HepG2 (cell line): ENCODE measurements around the gene PIK3R1. TPM values are rescaled to one million over a fixed set of nuclear protein-coding genes. Genes with fewer than 3 reads are reported as not detected.

ENCODE experiments used
- ATAC-seq: fragments of 200-7000 bp; cut with Tn5 transposase; 3 replicates; pipeline ENCODE4 v1.9.1; 2020; ENCODE audit warnings: mild to moderate bottlenecking, moderate library complexity
- BruUV-seq: library from RNA; stranded (reverse); fragments of 400-500 nt; replicated peaks from 2 replicates; lab custom pipeline; 2021; lab: Mats Ljungman, UMichigan
- CTCF ChIA-PET: fragments of 300-600 bp; formaldehyde crosslinking; extraction: SDS; loops from one replicate; lab custom pipeline; 2021; ENCODE audit warnings: low total read pairs, inconsistent platforms, low intra/inter-chr PET ratio; lab: Yijun Ruan, JAX
- POLR2A ChIA-PET: fragments of 350-600 bp; sonication (Branson Sonifier 250); formaldehyde crosslinking; loops from one replicate; lab custom pipeline; 2020; ENCODE audit warnings: antibody characterized with exemption, inconsistent platforms; lab: Yijun Ruan, JAX
- DNase-seq: peaks from one replicate; pipeline ENCODE4 v3.0.0-alpha.2; 2015; ENCODE audit warnings: low spot score
- FAIRE-seq: peaks from 3 replicates; lab custom pipeline; 2011; peaks lifted over from hg19 to GRCh38; lab: Jason Lieb, UNC
- H2AFZ ChIP-seq: one replicate; pipeline ENCODE4 v1.6.1; 2011; ENCODE audit warnings: low read length, inconsistent platforms
- H3K27ac ChIP-seq: fragments of 300-600 bp; 3 replicates; pipeline ENCODE4 v1.8.0; 2011; ENCODE audit warnings: mixed run types, mild to moderate bottlenecking, mixed read lengths, low read length, inconsistent platforms; ENCODE audit not compliant: insufficient read depth; ENCODE audit errors: extremely low read length
- H3K27me3 ChIP-seq, 2 experiments: fragments of 200-600 bp in 1 of 2; 2 replicates in 1 of 2; 3 replicates in 1 of 2; pipeline versions ENCODE4 v1.6.0 to v1.8.0; 2011; ENCODE audit warnings: low read length in 2 of 2, mild to moderate bottlenecking in 2 of 2, moderate library complexity in 2 of 2, inconsistent platforms in 1 of 2; ENCODE audit not compliant: insufficient read depth in 2 of 2, control insufficient read depth in 1 of 2
- H3K36me3 ChIP-seq, 2 experiments: fragments of 200-600 bp in 1 of 2; replicated peaks in 1 of 2; 2 replicates in 1 of 2; 3 replicates in 1 of 2; pipeline versions ENCODE4 v1.5.1 to v1.8.0; 2011; ENCODE audit warnings: low read length in 2 of 2, inconsistent platforms in 1 of 2; ENCODE audit not compliant: insufficient read depth in 2 of 2, control insufficient read depth in 1 of 2
- H3K4me1 ChIP-seq: 2 replicates; pipeline ENCODE4 v1.5.1; 2012; ENCODE audit warnings: low read length, inconsistent platforms; ENCODE audit not compliant: insufficient read depth
- H3K4me2 ChIP-seq: 2 replicates; pipeline ENCODE4 v1.6.0; 2011; ENCODE audit warnings: low read depth, low read length, inconsistent platforms
- H3K4me3 ChIP-seq, 3 experiments: fragments of 200-600 bp in 1 of 3; sonication (generic), shearing (Covaris generic) in 1 of 3; replicated peaks in 1 of 3; 2 replicates each; pipeline ENCODE4 v1.5.1; 2011 to 2016; ENCODE audit warnings: low read length in 3 of 3, inconsistent platforms in 2 of 3, low read depth in 2 of 3, mild to moderate bottlenecking in 2 of 3, control low read depth in 1 of 3, mixed read lengths in 1 of 3; ENCODE audit not compliant: insufficient read depth in 1 of 3
- H3K79me2 ChIP-seq: one replicate; pipeline ENCODE4 v1.6.1; 2011; ENCODE audit warnings: low read length, inconsistent platforms; ENCODE audit not compliant: insufficient read depth
- H3K9ac ChIP-seq: 2 replicates; pipeline ENCODE4 v1.6.0; 2011; ENCODE audit warnings: mild to moderate bottlenecking, low read depth, low read length, inconsistent platforms; ENCODE audit not compliant: insufficient read depth
- H3K9me3 ChIP-seq: 2 replicates; pipeline ENCODE4 v1.5.1; 2012; ENCODE audit warnings: mild to moderate bottlenecking, low read length
- H4K20me1 ChIP-seq: 2 replicates; pipeline ENCODE4 v1.6.0; 2011; ENCODE audit warnings: inconsistent platforms, mild to moderate bottlenecking, low read length, moderate library complexity; ENCODE audit not compliant: insufficient read depth
- ARNT ChIP-seq: fragments of 450-650 bp; IDR thresholded peaks from 2 replicates; pipeline ENCODE4 v1.6.1; 2017
- BHLHE40 ChIP-seq: IDR thresholded peaks from 2 replicates; pipeline ENCODE4 v1.6.1; 2011; ENCODE audit warnings: low read length, improper control_type of control experiment
- HNRNPH1 ChIP-seq: fragments of 200-400 bp; formaldehyde crosslinking; optimal IDR thresholded peaks from 2 replicates; pipeline ENCODE3; 2017; ENCODE audit warnings: mild to moderate bottlenecking, low read depth, low read length
- RFX5 ChIP-seq: IDR thresholded peaks from 2 replicates; pipeline ENCODE4 v1.6.1; 2011; ENCODE audit warnings: low read depth, low read length, improper control_type of control experiment
- SNAI1 ChIP-seq: sonication (generic); formaldehyde crosslinking; IDR thresholded peaks from 2 replicates; pipeline ENCODE4 v1.5.0; 2020; ENCODE audit warnings: mild to moderate bottlenecking, missing genetic modification reagents, borderline replicate concordance
- SOX6 ChIP-seq, 2 experiments: fragments of 450-650 bp in 1 of 2; sonication (generic) in 1 of 2; formaldehyde crosslinking in 1 of 2; IDR thresholded peaks; 2 replicates each; pipeline versions ENCODE4 v1.4.0 to v1.6.1; 2017 to 2020; ENCODE audit warnings: antibody characterized with exemption in 1 of 2, mild to moderate bottlenecking in 1 of 2, missing genetic modification reagents in 1 of 2
- ZKSCAN8 ChIP-seq: IDR thresholded peaks from 2 replicates; pipeline ENCODE4 v1.6.1; 2016; ENCODE audit warnings: borderline replicate concordance, missing genetic modification reagents, missing compliant biosample characterization
- ZNF24 ChIP-seq: fragments of 450-650 bp; IDR thresholded peaks from 2 replicates; pipeline ENCODE4 v1.6.1; 2017; ENCODE audit warnings: antibody characterized with exemption, mild to moderate bottlenecking
- ZNF414 ChIP-seq: sonication (generic); formaldehyde crosslinking; IDR thresholded peaks from 2 replicates; pipeline ENCODE4 v1.5.0; 2020; ENCODE audit warnings: missing genetic modification reagents
- ZNF737 ChIP-seq: sonication (generic); formaldehyde crosslinking; IDR thresholded peaks from 2 replicates; pipeline ENCODE4 v1.5.0; 2020; ENCODE audit warnings: missing genetic modification reagents, mild to moderate bottlenecking, borderline replicate concordance
- ZNF768 ChIP-seq: sonication (generic); formaldehyde crosslinking; IDR thresholded peaks from 2 replicates; pipeline ENCODE4 v1.4.0; 2020; ENCODE audit warnings: missing genetic modification reagents
- ZNF777 ChIP-seq: sonication (generic); formaldehyde crosslinking; IDR thresholded peaks from 2 replicates; pipeline ENCODE4 v1.4.0; 2020; ENCODE audit warnings: missing genetic modification reagents
- WGBS: methylation state at CpG from one replicate; pipeline ENCODE4 v1.1.6; 2017; ENCODE audit warnings: low lambda C conversion rate; 5-methylcytosine and 5-hydroxymethylcytosine counted together
- in situ Hi-C: cut with HindIII; loops from 2 replicates; pipeline ENCODE4 v1.10.0; 2017; ENCODE audit warnings: low pct_unique_long_range_greater_than_20kb; ENCODE audit not compliant: extremely low pct_ligation_motif_present
- intact Hi-C: fragments of 100-400 bp; cut with micrococcal nuclease; formaldehyde crosslinking; loops from one replicate; pipeline ENCODE4 v1.10.0; 2022; ENCODE audit not compliant: unreplicated experiment
- polyA plus RNA-seq, 8 experiments: library from polyadenylated mRNA; depleted of rRNA in 3 of 8; stranded (reverse) in 7 of 8; unstranded in 1 of 8; fragments of >200 nt; fragmentation: Illumina TruSeq in 4 of 8; extraction: Trizol in 4 of 8; gene quantifications; 2 replicates each; pipeline versions ENCODE4 v1.2.1 to v1.2.3, GENCODE V29; 2011 to 2016; ENCODE audit warnings: low read depth in 4 of 8, missing spikeins in 1 of 8, mixed read lengths in 1 of 8; ENCODE audit not compliant: insufficient read depth in 1 of 8
- total RNA-seq, 5 experiments: library from RNA; depleted of rRNA; stranded (reverse); fragments of >200 nt; fragmentation: Illumina TruSeq; extraction: Trizol; gene quantifications; 2 replicates each; pipeline ENCODE4 v1.2.3, GENCODE V29; 2016; ENCODE audit warnings: low read depth in 1 of 5
- TF ChIP-seq, protein P1 (sequence below): sonication (generic); formaldehyde crosslinking; IDR thresholded peaks from 2 replicates; pipeline ENCODE4 v1.8.1; 2023; ENCODE audit warnings: mild to moderate bottlenecking, missing genetic modification reagents
- TF ChIP-seq, protein P2 (sequence below): sonication (generic); formaldehyde crosslinking; conservative IDR thresholded peaks from 2 replicates; pipeline ENCODE4 v1.4.0; 2020; ENCODE audit warnings: missing genetic modification reagents
- TF ChIP-seq, protein P3 (sequence below): sonication (generic); formaldehyde crosslinking; IDR thresholded peaks from one replicate; pipeline ENCODE4 v1.5.1; 2020; ENCODE audit warnings: mild to moderate bottlenecking, missing genetic modification reagents; ENCODE audit errors: not compliant biosample characterization

The PIK3R1 gene
- total and polyA plus RNA-seq, 2 of the 13 experiments (the other 11 are each of a cell fraction or from before 2014, with no cell fraction given), result 8.4 to 21.3 TPM

DNA sequence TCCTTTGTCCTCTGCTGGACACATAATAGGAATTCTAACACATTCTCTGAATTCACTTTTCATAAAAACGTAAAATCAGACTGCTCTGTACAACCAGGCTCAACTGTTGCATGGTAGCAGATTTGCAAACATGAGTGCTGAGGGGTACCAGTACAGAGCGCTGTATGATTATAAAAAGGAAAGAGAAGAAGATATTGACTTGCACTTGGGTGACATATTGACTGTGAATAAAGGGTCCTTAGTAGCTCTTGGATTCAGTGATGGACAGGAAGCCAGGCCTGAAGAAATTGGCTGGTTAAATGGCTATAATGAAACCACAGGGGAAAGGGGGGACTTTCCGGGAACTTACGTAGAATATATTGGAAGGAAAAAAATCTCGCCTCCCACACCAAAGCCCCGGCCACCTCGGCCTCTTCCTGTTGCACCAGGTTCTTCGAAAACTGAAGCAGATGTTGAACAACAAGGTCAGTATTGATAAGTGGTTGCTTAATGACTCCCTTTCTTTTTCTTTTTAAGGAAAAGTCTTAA is 11.1 kb downstream of the PIK3R1 start:
- Histone ChIP-seq H4K20me1 (no peaks in the 10 kb centered on the region), H3K27me3 (no peaks in the 10 kb centered on the region), H3K36me3 (peaks cover 9 to 33% of the 10 kb centered on the region in 2 experiments; a peak in 4 of 5 replicates), H3K9me3 (no peaks in the 10 kb centered on the region), H3K4me1 (peaks cover 27% of the 10 kb centered on the region), H3K27ac (no peak overlapping the region), H2AFZ (no peak overlapping the region), H3K4me2 (no peak overlapping the region), H3K4me3 (no peak overlapping the region), H3K79me2 (peaks cover 71% of the 10 kb centered on the region), H3K9ac (no peak overlapping the region)
- ATAC-seq, result no peak
- FAIRE-seq, result no peak
- 97% methylated on average over 8 of the region's 8 CpGs for WGBS
- DNase-seq, result no peak
- no TSS peak for BruUV-seq
- CTCF ChIA-PET, result no interaction called here
- intact Hi-C loops (no loop called here), in situ Hi-C loops (no loop called here)
- POLR2A ChIA-PET, result no interaction called here
- TF ChIP-seq SOX6 (IDR thresholded peaks at IDR 0.05) (no peak), SOX6 (CRISPR knock-in tag; IDR thresholded peaks at IDR 0.05) (no peak), ARNT (no peak), ZKSCAN8 (CRISPR knock-in tag) (no peak), ZNF24 (no peak), ZNF414 (CRISPR knock-in tag) (no peak), HNRNPH1 (no peak), ZNF737 (no peak), ZNF768 (CRISPR knock-in tag) (no peak), RFX5 (no peak), ZNF777 (CRISPR knock-in tag) (no peak), BHLHE40 (no peak), SNAI1 (CRISPR knock-in tag) (no peak)
- TF ChIP-seq, protein P1, sequence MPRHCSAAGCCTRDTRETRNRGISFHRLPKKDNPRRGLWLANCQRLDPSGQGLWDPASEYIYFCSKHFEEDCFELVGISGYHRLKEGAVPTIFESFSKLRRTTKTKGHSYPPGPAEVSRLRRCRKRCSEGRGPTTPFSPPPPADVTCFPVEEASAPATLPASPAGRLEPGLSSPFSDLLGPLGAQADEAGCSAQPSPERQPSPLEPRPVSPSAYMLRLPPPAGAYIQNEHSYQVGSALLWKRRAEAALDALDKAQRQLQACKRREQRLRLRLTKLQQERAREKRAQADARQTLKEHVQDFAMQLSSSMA, result no peak
- TF ChIP-seq, protein P2, sequence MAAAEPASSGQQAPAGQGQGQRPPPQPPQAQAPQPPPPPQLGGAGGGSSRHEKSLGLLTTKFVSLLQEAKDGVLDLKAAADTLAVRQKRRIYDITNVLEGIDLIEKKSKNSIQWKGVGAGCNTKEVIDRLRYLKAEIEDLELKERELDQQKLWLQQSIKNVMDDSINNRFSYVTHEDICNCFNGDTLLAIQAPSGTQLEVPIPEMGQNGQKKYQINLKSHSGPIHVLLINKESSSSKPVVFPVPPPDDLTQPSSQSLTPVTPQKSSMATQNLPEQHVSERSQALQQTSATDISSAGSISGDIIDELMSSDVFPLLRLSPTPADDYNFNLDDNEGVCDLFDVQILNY, result no peak
- TF ChIP-seq, protein P3, sequence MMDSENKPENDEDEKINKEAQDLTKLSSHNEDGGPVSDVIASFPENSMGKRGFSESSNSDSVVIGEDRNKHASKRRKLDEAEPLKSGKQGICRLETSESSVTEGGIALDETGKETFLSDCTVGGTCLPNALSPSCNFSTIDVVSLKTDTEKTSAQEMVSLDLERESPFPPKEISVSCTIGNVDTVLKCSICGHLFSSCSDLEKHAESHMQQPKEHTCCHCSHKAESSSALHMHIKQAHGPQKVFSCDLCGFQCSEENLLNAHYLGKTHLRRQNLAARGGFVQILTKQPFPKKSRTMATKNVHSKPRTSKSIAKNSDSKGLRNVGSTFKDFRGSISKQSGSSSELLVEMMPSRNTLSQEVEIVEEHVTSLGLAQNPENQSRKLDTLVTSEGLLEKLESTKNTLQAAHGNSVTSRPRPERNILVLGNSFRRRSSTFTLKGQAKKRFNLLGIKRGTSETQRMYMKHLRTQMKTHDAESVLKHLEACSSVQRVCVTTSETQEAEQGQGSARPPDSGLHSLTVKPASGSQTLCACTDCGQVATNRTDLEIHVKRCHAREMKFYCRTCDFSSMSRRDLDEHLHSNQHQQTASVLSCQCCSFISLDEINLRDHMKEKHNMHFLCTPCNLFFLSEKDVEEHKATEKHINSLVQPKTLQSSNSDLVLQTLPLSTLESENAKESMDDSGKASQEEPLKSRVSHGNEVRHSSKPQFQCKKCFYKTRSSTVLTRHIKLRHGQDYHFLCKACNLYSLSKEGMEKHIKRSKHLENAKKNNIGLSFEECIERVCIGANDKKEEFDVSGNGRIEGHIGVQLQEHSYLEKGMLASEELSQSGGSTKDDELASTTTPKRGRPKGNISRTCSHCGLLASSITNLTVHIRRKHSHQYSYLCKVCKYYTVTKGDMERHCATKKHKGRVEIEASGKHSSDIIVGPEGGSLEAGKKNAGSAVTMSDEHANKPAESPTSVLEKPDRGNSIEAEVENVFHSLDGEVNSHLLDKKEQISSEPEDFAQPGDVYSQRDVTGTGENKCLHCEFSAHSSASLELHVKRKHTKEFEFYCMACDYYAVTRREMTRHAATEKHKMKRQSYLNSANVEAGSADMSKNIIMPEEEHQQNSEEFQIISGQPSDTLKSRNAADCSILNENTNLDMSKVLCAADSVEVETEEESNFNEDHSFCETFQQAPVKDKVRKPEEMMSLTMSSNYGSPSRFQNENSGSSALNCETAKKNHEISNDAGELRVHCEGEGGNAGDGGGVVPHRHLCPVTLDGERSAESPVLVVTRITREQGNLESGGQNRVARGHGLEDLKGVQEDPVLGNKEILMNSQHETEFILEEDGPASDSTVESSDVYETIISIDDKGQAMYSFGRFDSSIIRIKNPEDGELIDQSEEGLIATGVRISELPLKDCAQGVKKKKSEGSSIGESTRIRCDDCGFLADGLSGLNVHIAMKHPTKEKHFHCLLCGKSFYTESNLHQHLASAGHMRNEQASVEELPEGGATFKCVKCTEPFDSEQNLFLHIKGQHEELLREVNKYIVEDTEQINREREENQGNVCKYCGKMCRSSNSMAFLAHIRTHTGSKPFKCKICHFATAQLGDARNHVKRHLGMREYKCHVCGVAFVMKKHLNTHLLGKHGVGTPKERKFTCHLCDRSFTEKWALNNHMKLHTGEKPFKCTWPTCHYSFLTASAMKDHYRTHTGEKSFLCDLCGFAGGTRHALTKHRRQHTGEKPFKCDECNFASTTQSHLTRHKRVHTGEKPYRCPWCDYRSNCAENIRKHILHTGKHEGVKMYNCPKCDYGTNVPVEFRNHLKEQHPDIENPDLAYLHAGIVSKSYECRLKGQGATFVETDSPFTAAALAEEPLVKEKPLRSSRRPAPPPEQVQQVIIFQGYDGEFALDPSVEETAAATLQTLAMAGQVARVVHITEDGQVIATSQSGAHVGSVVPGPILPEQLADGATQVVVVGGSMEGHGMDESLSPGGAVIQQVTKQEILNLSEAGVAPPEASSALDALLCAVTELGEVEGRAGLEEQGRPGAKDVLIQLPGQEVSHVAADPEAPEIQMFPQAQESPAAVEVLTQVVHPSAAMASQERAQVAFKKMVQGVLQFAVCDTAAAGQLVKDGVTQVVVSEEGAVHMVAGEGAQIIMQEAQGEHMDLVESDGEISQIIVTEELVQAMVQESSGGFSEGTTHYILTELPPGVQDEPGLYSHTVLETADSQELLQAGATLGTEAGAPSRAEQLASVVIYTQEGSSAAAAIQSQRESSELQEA, result no peak
